Panc1 (cell line): ENCODE results near the gene NDOR1. TPM values are rescaled to one million over a fixed set of nuclear protein-coding genes. Genes with fewer than 3 reads are reported as not detected.
A peak's percentile ranks its signal among the peaks of the same experiment; 100 is the strongest.
"Not testable (repeated sequence)": the region's sequence is repeated elsewhere in the genome, so short reads cannot be mapped to it uniquely, and the experiment has no call there.

Experiments
- ATAC-seq: fragments of 200-7000 bp; cut with Tn5 transposase; 2 replicates; pipeline ENCODE4 v1.9.1; 2020; ENCODE audit warnings: mild to moderate bottlenecking, moderate library complexity
- BruUV-seq: library from RNA; stranded (reverse); fragments of 400-500 nt; replicated peaks from 2 replicates; lab custom pipeline; 2021; lab: Mats Ljungman, UMichigan
- CTCF ChIA-PET: fragments of 300-600 bp; sonication (Branson Sonifier 250); formaldehyde crosslinking; loops from one replicate; lab custom pipeline; 2022; ENCODE audit warnings: antibody characterized with exemption; lab: Charles Lee
- POLR2A ChIA-PET: fragments of 300-600 bp; sonication (Branson Sonifier 250); formaldehyde crosslinking; loops from one replicate; lab custom pipeline; 2022; ENCODE audit warnings: antibody characterized with exemption; lab: Charles Lee
- DNase-seq: peaks from one replicate; pipeline ENCODE4 v3.0.0-alpha.2; 2010; ENCODE audit warnings: low read depth, low spot score
- H3K27ac ChIP-seq: 2 replicates; pipeline ENCODE4 v1.5.1; 2011; ENCODE audit warnings: mild to moderate bottlenecking, low read length, inconsistent platforms
- H3K27me3 ChIP-seq: fragments of 200-500 bp; sonication (Bioruptor generic); 2 replicates; pipeline ENCODE4 v1.6.0; 2014; ENCODE audit warnings: low read length, inconsistent platforms; ENCODE audit not compliant: control insufficient read depth, insufficient read depth
- H3K36me3 ChIP-seq: fragments of 200-500 bp; sonication (Bioruptor generic); 2 replicates; pipeline ENCODE4 v1.5.1; 2014; ENCODE audit warnings: inconsistent platforms, mild to moderate bottlenecking, low read length, moderate library complexity; ENCODE audit not compliant: control insufficient read depth, insufficient read depth
- H3K4me1 ChIP-seq: 2 replicates; pipeline ENCODE4 v1.5.1; 2011; ENCODE audit warnings: inconsistent platforms, mild to moderate bottlenecking, low read length, moderate library complexity; ENCODE audit not compliant: control insufficient read depth, insufficient read depth
- H3K4me3 ChIP-seq, 2 experiments: 2 replicates each; pipeline ENCODE4 v1.5.1; 2011 to 2012; ENCODE audit warnings: low read depth in 2 of 2, low read length in 2 of 2, mild to moderate bottlenecking in 2 of 2, inconsistent platforms in 1 of 2, moderate library complexity in 1 of 2
- H3K9me3 ChIP-seq: fragments of 200-500 bp; sonication (Bioruptor generic); 2 replicates; pipeline ENCODE4 v1.5.1; 2014; ENCODE audit warnings: low read depth, mild to moderate bottlenecking, inconsistent platforms, low read length, moderate library complexity; ENCODE audit not compliant: control insufficient read depth, insufficient read depth
- CTCF ChIP-seq: fragments of 450-650 bp; IDR thresholded peaks from 2 replicates; pipeline ENCODE4 v1.5.1; 2017; ENCODE audit warnings: mild to moderate bottlenecking
- POLR2AphosphoS5 ChIP-seq: IDR thresholded peaks from 2 replicates; pipeline ENCODE4 v1.6.1; 2012; ENCODE audit warnings: mild to moderate bottlenecking, low read depth, low read length, moderate library complexity
- REST ChIP-seq, 2 experiments: IDR thresholded peaks; 2 replicates each; pipeline ENCODE4 v1.6.1; 2011 to 2012; ENCODE audit warnings: low read depth in 2 of 2, control low read depth in 1 of 2, low read length in 1 of 2, mild to moderate bottlenecking in 1 of 2, moderate library complexity in 1 of 2; ENCODE audit not compliant: insufficient read depth in 1 of 2
- SIN3A ChIP-seq: IDR thresholded peaks from 2 replicates; pipeline ENCODE4 v1.6.1; 2012; ENCODE audit warnings: low read depth, mild to moderate bottlenecking, low read length, moderate library complexity, borderline replicate concordance; ENCODE audit not compliant: insufficient read depth
- TCF7L2 ChIP-seq: IDR thresholded peaks from 2 replicates; pipeline ENCODE4 v1.6.1; 2011; ENCODE audit warnings: mild to moderate bottlenecking, low read depth, low read length, inconsistent platforms
- in situ Hi-C: cut with HindIII; loops from 2 replicates; pipeline ENCODE4 v1.10.0; 2016; ENCODE audit warnings: low sequenced_read_pairs, low pct_unique_long_range_greater_than_20kb
- intact Hi-C: fragments of 100-400 bp; cut with micrococcal nuclease; formaldehyde crosslinking; loops from one replicate; pipeline ENCODE4 v1.10.0; 2022; ENCODE audit not compliant: unreplicated experiment
- total RNA-seq: library from RNA; stranded (reverse); gene quantifications from one replicate; pipeline ENCODE4 v1.2.1, GENCODE V29; 2021; ENCODE audit not compliant: unreplicated experiment

The NDOR1 gene
- total RNA-seq, 1 experiment from 2014 or later = 15.6 TPM

GRCh38 chr9:137241490-137242268 is 36.2 kb downstream of the NDOR1 start:
- in situ Hi-C loops (no loop called here), intact Hi-C loops (no loop called here)
- ATAC-seq (peak; percentile 7), DNase-seq (no peak)
- Histone ChIP-seq H3K27me3 (no peaks in the 10 kb centered on the region), H3K9me3 (no peaks in the 10 kb centered on the region), H3K27ac (peak overlapping the region; percentile 77; the same call in 1 of the 2 replicates), H3K36me3 (peaks cover 4% of the 10 kb centered on the region), H3K4me1 (peaks cover 41% of the 10 kb centered on the region), H3K4me3 (peak overlapping the region; percentile 58 to 70)
- ChIA-PET CTCF (no interaction called here), POLR2A (interaction anchor here (1.6 kb wide), 1 partner anchor 12 kb away, joined by 4 read pairs; no protein-coding TSS in a partner anchor)
- no TSS peak for BruUV-seq
- TF ChIP-seq TCF7L2 (no peak), SIN3A (no peak), CTCF (no peak), POLR2AphosphoS5 (no peak), REST (IDR thresholded peaks at IDR 0.05; ENCODE audit: insufficient read depth in 1 of 2, low read depth in 2 of 2, low read length in 1 of 2) (no peak)

GRCh38 chr9:137242269-137243203 is 37.0 kb downstream of the NDOR1 start:
- ATAC-seq (no peak), DNase-seq (no peak)
- intact Hi-C loops = no loop called here
- H3K4me1 ChIP-seq = peaks cover 33% of the 10 kb centered on the region
- BruUV-seq = no TSS peak
- H3K9me3 ChIP-seq = no peaks in the 10 kb centered on the region
- CTCF ChIA-PET = no interaction called here
- H3K27me3 ChIP-seq = no peaks in the 10 kb centered on the region
- in situ Hi-C loops = no loop called here
- H3K4me3 ChIP-seq = peak overlapping the region; percentile 58 to 70
- POLR2A ChIA-PET = interaction anchor here (0.6 to 1.6 kb wide), 2 partner anchors 12 to 80 kb away, joined by 4 to 17 read pairs; no protein-coding TSS in a partner anchor
- TF ChIP-seq POLR2AphosphoS5 = no peak; the same call in 1 of the 2 replicates
- TF ChIP-seq CTCF = no peak
- no peak for TF ChIP-seq REST (IDR thresholded peaks at IDR 0.05; ENCODE audit: insufficient read depth in 1 of 2, low read depth in 2 of 2, low read length in 1 of 2)
- TF ChIP-seq SIN3A = no peak
- TF ChIP-seq TCF7L2 = no peak
- peak overlapping the region; percentile 77 for H3K27ac ChIP-seq
- peaks cover 4% of the 10 kb centered on the region for H3K36me3 ChIP-seq

GRCh38 chr9:137243266-137243625 is 37.7 kb downstream of the NDOR1 start:
- ATAC-seq, H3K9me3 ChIP-seq, intact Hi-C loops, H3K36me3 ChIP-seq, in situ Hi-C loops, DNase-seq, CTCF ChIA-PET, H3K27me3 ChIP-seq: not testable (repeated sequence)
- TSS peak; percentile 96 for BruUV-seq
- peaks cover 26% of the 10 kb centered on the region for H3K4me1 ChIP-seq
- peak overlapping the region; percentile 4; the same call in 1 of the 2 replicates for H3K27ac ChIP-seq
- POLR2A ChIA-PET = interaction anchor here (1.6 kb wide), 1 partner anchor 11 kb away, joined by 4 read pairs; no protein-coding TSS in a partner anchor
- peak overlapping the region; percentile 58 to 70 for H3K4me3 ChIP-seq
